DMS79 treated with DMSO at 0.1 percent for 48 hours (cell line): ENCODE results near the gene P4HA3.
"Not testable (repeated sequence)": the region's sequence is repeated elsewhere in the genome, so short reads cannot be mapped to it uniquely, and the experiment has no call there.

Source experiments
- DNase-seq: peaks from one replicate; lab custom pipeline; 2025; lab: John Stamatoyannopoulos, UW

P4HA3 gene

DNA sequence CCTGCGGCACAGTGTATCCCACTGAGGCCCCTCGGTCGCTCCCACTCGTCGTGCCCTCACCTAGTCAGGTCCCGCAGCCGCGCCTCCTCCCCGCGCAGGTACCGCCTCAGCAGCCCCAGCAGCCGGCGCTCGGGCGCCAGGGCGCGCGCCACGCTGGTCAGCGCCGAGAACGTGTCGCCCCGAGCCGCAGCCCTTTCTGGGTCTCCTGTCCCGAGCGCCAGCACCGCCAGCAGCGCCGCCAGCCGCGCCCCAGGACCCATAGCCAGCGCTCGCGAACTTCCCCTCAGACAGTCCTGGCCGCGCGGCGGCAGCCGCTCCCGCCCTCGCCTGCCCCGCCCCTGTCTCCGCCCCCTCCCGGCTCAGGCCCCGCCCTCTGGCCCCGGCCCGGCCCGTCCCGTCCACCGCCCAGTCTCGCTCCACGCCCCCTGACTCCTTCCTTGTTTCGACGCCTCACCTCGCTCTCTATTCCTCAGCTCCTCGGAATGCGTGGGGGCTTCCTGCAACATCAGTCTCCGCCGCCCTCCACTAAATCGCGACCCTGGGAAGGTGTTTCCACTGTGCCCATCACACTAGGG lies at the start of gene P4HA3:
Gene P4HA3 (minus strand): TSS at position 289 of the 575 bp plus-strand sequence. CDS start 29 bp downstream, at position 260.
- no peak for DNase-seq

DNA sequence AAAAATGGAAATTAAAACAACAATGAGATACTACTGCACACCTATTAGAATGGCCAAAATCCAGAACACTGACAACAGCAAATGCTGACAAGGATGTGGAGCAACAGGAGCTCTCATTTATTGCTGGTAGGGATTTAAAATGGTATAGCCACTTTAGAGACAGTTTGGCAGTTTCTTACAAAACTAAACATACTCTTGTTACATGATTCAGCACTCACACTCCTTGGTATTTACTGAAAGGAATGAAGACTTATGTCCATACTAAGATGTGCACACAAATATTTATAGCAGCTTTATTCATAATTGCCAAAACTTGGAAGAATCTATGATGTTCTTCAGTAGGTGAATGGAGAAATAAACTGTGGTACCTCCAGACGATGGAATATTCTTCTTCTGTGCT lies 46.0 kb upstream of the P4HA3 start:
- DNase-seq = no peak

DNA sequence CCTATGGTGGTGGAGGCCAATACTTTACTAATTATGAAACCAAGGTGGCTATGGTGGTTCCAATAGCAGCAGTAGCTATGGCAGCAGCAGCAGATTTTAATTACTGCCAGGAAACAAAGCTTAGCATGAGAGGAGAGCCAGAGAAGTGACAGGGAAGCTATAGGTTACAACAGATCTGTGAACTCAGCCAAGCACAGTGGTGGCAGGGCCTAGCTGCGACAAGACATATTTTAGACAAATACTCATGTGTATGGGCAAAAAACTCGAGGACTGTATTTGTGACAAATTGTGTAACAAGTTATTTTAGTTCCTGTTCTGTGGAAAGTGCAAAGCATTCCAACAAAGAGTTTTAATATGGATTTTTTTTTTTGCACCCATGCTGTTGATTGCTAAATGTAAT lies 44.2 kb upstream of the P4HA3 start:
- DNase-seq = no peak

GRCh38 chr11:74354036-74354435 lies 42.6 kb upstream of the P4HA3 start:
- no peak for DNase-seq

DNA sequence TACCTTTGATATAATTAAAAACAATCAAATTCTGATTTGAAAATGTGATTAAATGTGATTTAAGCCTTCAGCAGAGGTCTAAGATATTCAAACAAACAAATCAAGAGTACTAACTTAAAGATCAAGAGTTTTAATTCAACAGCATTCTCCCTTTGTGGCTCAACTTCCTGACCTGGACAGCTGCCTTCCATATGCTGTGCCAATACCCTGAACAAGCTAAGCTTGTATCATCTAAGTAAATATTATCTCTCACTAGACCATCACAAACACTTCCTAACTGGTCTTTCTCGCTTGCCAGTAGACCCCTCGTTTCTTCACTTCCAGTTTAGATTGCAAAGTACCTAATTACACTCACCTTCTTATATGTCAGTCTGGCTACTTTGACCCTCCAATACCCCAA lies 35.9 kb upstream of the P4HA3 start:
- DNase-seq = no peak

GRCh38 chr11:74345420-74345819 lies 34.0 kb upstream of the P4HA3 start:
- no peak for DNase-seq

DNA sequence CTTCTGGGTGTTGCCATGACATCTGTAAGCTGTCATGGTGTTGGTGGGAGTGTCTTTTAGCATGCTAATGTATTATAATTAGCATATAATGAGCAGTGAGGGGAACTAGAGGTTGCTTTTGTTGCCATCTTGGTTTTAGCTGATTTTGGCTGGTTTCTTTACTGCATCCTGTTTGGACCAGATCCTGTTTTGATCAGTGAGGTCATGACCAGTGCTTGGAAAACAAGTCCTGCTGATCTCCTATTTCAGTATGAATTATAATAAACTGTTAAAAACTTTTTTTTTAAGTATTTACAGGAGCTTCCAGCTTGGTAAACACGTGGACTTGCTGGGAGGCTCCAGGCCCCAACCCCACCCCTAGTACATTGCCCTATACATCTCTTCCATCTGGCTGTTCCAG lies 30.5 kb upstream of the P4HA3 start:
- DNase-seq = no peak

GRCh38 chr11:74339619-74340018 lies 28.2 kb upstream of the P4HA3 start:
- DNase-seq = no peak

GRCh38 chr11:74338963-74339362 lies 27.5 kb upstream of the P4HA3 start:
- no peak for DNase-seq

GRCh38 chr11:74333193-74333592 lies 21.8 kb upstream of the P4HA3 start:
- DNase-seq = no peak

DNA sequence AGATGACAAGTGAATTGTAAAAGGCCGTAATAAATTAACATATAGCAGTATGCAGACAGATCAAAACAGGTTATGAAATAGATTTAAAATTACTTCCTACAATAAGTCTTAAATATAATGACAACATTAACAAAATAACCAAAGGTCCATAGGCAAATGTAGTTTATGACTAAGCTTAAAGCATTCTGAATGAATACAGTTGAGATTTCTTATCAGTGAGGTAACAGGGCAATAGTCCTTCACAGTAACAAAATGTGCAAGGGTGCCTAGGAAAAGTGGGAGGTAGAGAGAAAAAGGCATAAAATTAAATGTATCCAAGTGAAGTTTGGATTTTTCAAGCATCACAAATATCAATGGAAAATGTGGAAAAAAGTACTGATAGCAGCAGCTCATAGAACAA lies 20.9 kb upstream of the P4HA3 start:
- DNase-seq = no peak

GRCh38 chr11:74331000-74331399 lies 19.6 kb upstream of the P4HA3 start:
- not testable (repeated sequence) for DNase-seq

- peak; percentile 55 for DNase-seq
Measured at GRCh38 chr11:74330075-74330858, 18.8 kb upstream of the P4HA3 start.

DNA sequence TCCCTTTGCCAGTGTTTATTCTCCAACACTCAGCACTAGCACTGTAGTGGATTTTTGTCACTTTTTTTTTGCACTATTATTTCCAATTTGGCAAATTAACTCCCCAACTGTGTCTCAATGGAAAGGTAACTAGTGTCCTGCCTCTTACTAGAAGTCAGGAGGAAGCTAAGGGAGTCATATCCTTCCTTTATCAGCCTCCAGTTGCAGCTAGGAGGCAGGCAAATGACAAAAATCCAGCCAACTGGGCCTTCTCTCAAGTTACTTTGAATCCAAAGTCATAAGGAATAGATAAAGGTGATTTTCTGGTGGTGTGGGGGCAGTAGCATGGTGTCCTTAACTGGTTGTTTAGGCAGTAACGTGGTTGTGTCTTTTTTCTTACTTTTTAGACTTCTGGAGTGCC lies 15.6 kb upstream of the P4HA3 start:
- DNase-seq = no peak

GRCh38 chr11:74326665-74327064 lies 15.2 kb upstream of the P4HA3 start:
- no peak for DNase-seq

GRCh38 chr11:74325649-74326645 lies 14.5 kb upstream of the P4HA3 start:
- DNase-seq = peak; percentile 97

- DNase-seq = no peak
Measured at GRCh38 chr11:74322667-74323066, 11.2 kb upstream of the P4HA3 start.

GRCh38 chr11:74321487-74322188 lies 10.2 kb upstream of the P4HA3 start:
- no peak for DNase-seq

DNA sequence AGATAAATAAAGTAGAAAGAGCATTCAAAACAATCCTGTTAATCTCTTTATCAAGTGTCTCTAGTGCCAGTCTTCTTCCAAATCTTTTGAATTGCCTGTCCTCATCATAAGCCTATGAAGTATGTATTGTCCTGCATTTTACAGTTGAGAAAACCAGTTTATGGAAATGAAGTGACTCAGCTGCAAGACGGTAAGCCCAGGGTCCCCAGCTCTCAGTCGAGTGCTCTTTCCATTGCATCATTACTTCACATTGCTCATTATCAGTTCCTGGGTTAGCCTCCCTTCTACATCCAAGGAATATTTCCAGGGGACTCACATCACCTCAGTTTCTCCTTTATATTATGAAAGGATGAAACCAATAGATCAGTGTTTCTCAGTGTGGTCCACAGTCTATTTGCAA lies 9.1 kb upstream of the P4HA3 start:
- no peak for DNase-seq

GRCh38 chr11:74319139-74319816 lies 7.8 kb upstream of the P4HA3 start:
- DNase-seq = no peak

DNA sequence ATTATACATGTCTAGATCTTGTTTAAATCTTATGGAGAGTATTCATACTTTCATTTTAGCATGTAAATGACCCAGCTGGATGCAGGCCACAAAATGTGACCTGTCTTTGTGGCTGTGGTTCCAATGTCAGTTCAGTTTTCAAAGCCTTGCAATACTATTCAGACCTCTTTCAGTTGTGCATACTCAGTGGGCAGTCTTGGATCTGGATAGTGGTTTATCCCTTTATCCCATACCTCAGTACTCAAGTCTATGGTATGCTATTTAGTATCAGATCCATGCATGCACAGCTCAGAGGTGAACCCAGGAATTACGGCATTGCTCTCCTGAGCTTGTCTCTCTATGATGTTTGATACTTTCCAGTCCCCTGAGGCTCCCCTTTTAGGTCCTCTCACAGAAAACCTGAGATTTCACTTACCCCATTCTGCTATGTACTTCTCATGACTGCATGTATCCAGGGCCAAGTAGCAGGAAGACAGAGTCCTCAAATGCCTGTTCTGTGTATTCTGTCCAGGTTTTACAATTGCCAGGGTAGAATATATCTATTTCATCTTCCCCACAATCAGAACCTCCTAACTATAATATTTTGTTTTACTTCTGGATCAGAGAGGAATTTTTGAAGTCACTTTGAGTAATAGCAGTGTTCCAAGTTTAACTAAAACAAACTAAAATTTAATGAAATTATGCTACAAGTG lies 6.9 kb upstream of the P4HA3 start:
- DNase-seq = no peak
